ENCODE results near the gene CNGA3. TPM values are rescaled to one million over a fixed set of nuclear protein-coding genes. Genes with fewer than 3 reads are reported as not detected.

The CNGA3 gene
- total and polyA plus RNA-seq, 2 of the 8 experiments (the other 6 are each of a cell fraction or from before 2014, with no cell fraction given): 0.02 TPM; not detected in 1

DNA sequence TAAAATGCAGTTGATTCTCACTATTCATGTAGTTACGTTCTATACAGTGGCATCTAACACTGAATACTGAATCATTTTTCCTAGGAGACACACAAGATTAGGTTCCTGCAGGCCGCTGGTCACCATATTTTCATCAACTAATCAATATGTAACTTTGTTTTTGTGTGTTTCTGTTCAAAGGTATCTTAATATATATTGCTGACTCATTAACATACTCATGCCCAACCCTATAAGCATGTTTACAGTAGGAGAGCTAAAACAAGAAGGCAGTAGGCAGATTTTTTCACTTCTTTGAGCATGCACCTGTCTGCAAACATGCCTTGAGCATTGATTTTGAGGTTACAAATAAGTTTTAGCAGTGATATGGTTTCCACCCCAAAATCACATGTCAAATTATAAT is 30.3 kb upstream of the CNGA3 start:
- POLR2A ChIA-PET (ENCODE audit: partially characterized antibody): no interaction called here

More for the DNA sequence above, 30.3 kb upstream of the CNGA3 start:
- CTCF ChIA-PET (ENCODE audit: partially characterized antibody): no interaction called here
- Histone ChIP-seq H2AFZ (ENCODE audit: low read length) (no peak overlapping the region), H4K20me1 (replicated peaks in 1 of 2; ENCODE audit: control insufficient read depth in 1 of 2, insufficient read depth in 2 of 2, low read length in 2 of 2) (no peaks in the 10 kb centered on the region), H2AK5ac (ENCODE audit: low read depth, low read length) (no peak overlapping the region), H2BK5ac (ENCODE audit: low read depth, low read length) (no peak overlapping the region), H3K14ac (ENCODE audit: insufficient read length) (no peak overlapping the region), H2BK120ac (replicated peaks; ENCODE audit: low read depth, low read length) (no peak overlapping the region), H3K23me2 (ENCODE audit: low read depth, low read length) (no peaks in the 10 kb centered on the region), H4K8ac (ENCODE audit: extremely low read depth, insufficient read depth, low read length) (no peak overlapping the region), H3K56ac (replicated peaks; ENCODE audit: insufficient read length, low read depth, low read length) (no peak overlapping the region), H3K27ac (ENCODE audit: low read depth, low read length) (no peak overlapping the region), H3K9ac (replicated peaks in 1 of 4; ENCODE audit: extremely low read depth in 1 of 4, low read depth in 3 of 4, low read length in 3 of 4) (no peak overlapping the region), H3K18ac (ENCODE audit: extremely low read depth, low read length) (no peak overlapping the region), H2BK15ac (ENCODE audit: low read length) (no peak overlapping the region), H3K23ac (ENCODE audit: insufficient read length) (no peak overlapping the region), H4K5ac (ENCODE audit: insufficient read length, low read depth, low read length) (no peak overlapping the region), H3K79me2 (ENCODE audit: control insufficient read depth in 1 of 2, insufficient read depth in 2 of 2, low read length in 2 of 2) (no peaks in the 10 kb centered on the region), H4K91ac (replicated peaks; ENCODE audit: insufficient read length, low read length) (no peak overlapping the region), H2BK12ac (ENCODE audit: low read depth, low read length) (no peak overlapping the region), H3K79me1 (ENCODE audit: low read depth, low read length) (no peaks in the 10 kb centered on the region), H3K4me2 (ENCODE audit: insufficient read depth in 1 of 2, low read depth in 2 of 2, low read length in 2 of 2) (no peak overlapping the region), H3K4me1 (replicated peaks in 1 of 4; ENCODE audit: control insufficient read depth in 3 of 4, insufficient read depth in 4 of 4, low read length in 3 of 4) (peaks cover 0 to 4% (median 0%) of the 10 kb centered on the region in 4 experiments; a peak in 3 of 7 replicates), H3K4ac (replicated peaks; ENCODE audit: insufficient read length, low read depth, low read length) (no peak overlapping the region), H3K36me3 (ENCODE audit: control insufficient read depth in 2 of 4, insufficient read depth in 4 of 4, low read length in 3 of 4) (no peaks in the 10 kb centered on the region), H3K4me3 (ENCODE audit: extremely low read depth in 1 of 4, insufficient read depth in 2 of 4, low read depth in 3 of 4, low read length in 4 of 4) (no peak overlapping the region), H2BK20ac (ENCODE audit: low read length) (no peak overlapping the region), H3K9me3 (ENCODE audit: insufficient read depth in 2 of 2, low read depth in 1 of 2, low read length in 1 of 2) (peaks cover 11 to 14% of the 10 kb centered on the region in 2 experiments), H3K27me3 (replicated peaks in 1 of 4; ENCODE audit: control insufficient read depth in 3 of 4, extremely low read depth in 1 of 4, insufficient read depth in 3 of 4, low read length in 3 of 4) (no peaks in the 10 kb centered on the region)
- FAIRE-seq: no peak
- no peak for DNase-seq (ENCODE audit: low read depth in 1 of 2, low spot score in 2 of 2)
- TF ChIP-seq, protein P1, sequence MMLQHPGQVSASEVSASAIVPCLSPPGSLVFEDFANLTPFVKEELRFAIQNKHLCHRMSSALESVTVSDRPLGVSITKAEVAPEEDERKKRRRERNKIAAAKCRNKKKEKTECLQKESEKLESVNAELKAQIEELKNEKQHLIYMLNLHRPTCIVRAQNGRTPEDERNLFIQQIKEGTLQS (IDR thresholded peaks at IDR 0.05; ENCODE audit: insufficient read depth, low read depth, low read length): no peak
- TF ChIP-seq CBX8 (IDR thresholded peaks at IDR 0.05; ENCODE audit: borderline replicate concordance, low read depth, low read length): no peak
- WGBS, 2 experiments (ENCODE audit: extremely low coverage in 1 of 2, insufficient coverage in 1 of 2, insufficient read length in 1 of 2, insufficient replicate concordance in 2 of 2, low coverage in 1 of 2, low lambda C conversion rate in 2 of 2, missing lambda C conversion rate in 1 of 2): 87% methylated on average over 2 of the region's 2 CpGs; no CpG with 5 or more reads in 1 of the 2 experiments
